ENCODE data around the gene FIGNL2. TPM values are rescaled to one million over a fixed set of nuclear protein-coding genes. Genes with fewer than 3 reads are reported as not detected.
A peak's percentile ranks its signal among the peaks of the same experiment; 100 is the strongest.

FIGNL2 gene
- total and polyA plus RNA-seq, 2 experiments from 2014 or later: 1.1 to 5.2 TPM

- TF ChIP-seq EZH2 (IDR thresholded peaks at IDR 0.05; ENCODE audit: low read depth, unreplicated experiment): no peak
- no peak for TF ChIP-seq ZNF462 (CRISPR knock-in tag; IDR thresholded peaks at IDR 0.05)
- no peak for TF ChIP-seq POLR2AphosphoS5 (IDR thresholded peaks at IDR 0.05; ENCODE audit: low read depth)
Observed at GRCh38 chr12:51896236-51896635, 47.7 kb upstream of the FIGNL2 start (continued).

GRCh38 chr12:51895378-51896135, 47.0 kb upstream of the FIGNL2 start:
- Mint-ChIP-seq H3K27ac (no peak overlapping the region), H3K9me3 (no peaks in the 10 kb centered on the region), H3K4me1 (peaks cover 2% of the 10 kb centered on the region; the same call in 1 of the 3 replicates), H3K36me3 (ENCODE audit: low read depth) (no peaks in the 10 kb centered on the region), H3K27me3 (ENCODE audit: insufficient read depth, low read depth, poor library complexity) (peaks cover 11% of the 10 kb centered on the region), H3K4me3 (no peak overlapping the region)
- no peaks in the 10 kb centered on the region for H3K9me2 ChIP-seq (ENCODE audit: insufficient read depth)
- H3K27ac ChIP-seq (ENCODE audit: low read depth): no peak overlapping the region
- no peaks in the 10 kb centered on the region for H3F3A ChIP-seq (replicated peaks; ENCODE audit: low read depth)
- H2AFZ ChIP-seq: peak overlapping the region; percentile 32; the same call in 1 of the 2 replicates
- H3K4me1 ChIP-seq (ENCODE audit: insufficient read depth): no peaks in the 10 kb centered on the region
- H3K36me3 ChIP-seq (ENCODE audit: insufficient read depth): no peaks in the 10 kb centered on the region
- no peak overlapping the region for H3K4me2 ChIP-seq
- no peaks in the 10 kb centered on the region for H4K20me1 ChIP-seq (replicated peaks; ENCODE audit: insufficient read depth)
- H3K27me3 ChIP-seq (ENCODE audit: insufficient read depth): no peaks in the 10 kb centered on the region
- no peak for DNase-seq (ENCODE audit: low spot score)
- no peaks in the 10 kb centered on the region for H3K79me2 ChIP-seq (replicated peaks; ENCODE audit: insufficient read depth)
- ATAC-seq: no peak
- no peak overlapping the region for H3K4me3 ChIP-seq
- TF ChIP-seq CTCF (conservative IDR thresholded peaks at IDR 0.05; ENCODE audit: low read depth in 2 of 2): no peak
- no peak for TF ChIP-seq ZNF114 (CRISPR knock-in tag; IDR thresholded peaks at IDR 0.05)
- TF ChIP-seq POLR2AphosphoS5 (IDR thresholded peaks at IDR 0.05; ENCODE audit: low read depth): no peak
- TF ChIP-seq CREB1 (CRISPR knock-in tag; IDR thresholded peaks at IDR 0.05; ENCODE audit: low read depth): no peak
- TF ChIP-seq REST (IDR thresholded peaks at IDR 0.05; ENCODE audit: unreplicated experiment): no peak
- TF ChIP-seq ZNF331 (CRISPR knock-in tag; IDR thresholded peaks at IDR 0.05; ENCODE audit: low read depth): no peak
